B cell (primary cell): ENCODE data around the gene ADARB2. TPM values are rescaled to one million over a fixed set of nuclear protein-coding genes. Genes with fewer than 3 reads are reported as not detected.

Source experiments
- ATAC-seq: fragments of 200-7000 bp; cut with Tn5 transposase; one replicate; pipeline ENCODE4 v1.10.0; 2021; ENCODE audit warnings: low read depth, mild to moderate bottlenecking, moderate number of reproducible peaks, moderate library complexity
- CTCF ChIA-PET: fragments of 350-600 bp; sonication (Branson Sonifier 250); formaldehyde crosslinking; loops from one replicate; lab custom pipeline; 2021; ENCODE audit warnings: antibody characterized with exemption, inconsistent platforms; lab: Charles Lee
- POLR2A ChIA-PET: fragments of 350-600 bp; sonication (Branson Sonifier 250); formaldehyde crosslinking; loops from one replicate; lab custom pipeline; 2021; ENCODE audit warnings: antibody characterized with exemption; lab: Charles Lee
- DNase-seq: peaks from one replicate; pipeline ENCODE4 v3.0.0; 2013
- H2AFZ ChIP-seq: 2 replicates; pipeline ENCODE4 v1.6.1; 2012; ENCODE audit warnings: mild to moderate bottlenecking, low read depth, low read length; ENCODE audit not compliant: insufficient read depth, poor library complexity, severe bottlenecking
- H3K27ac ChIP-seq, 2 donors: 1 replicate in 1 of 2; 2 replicates in 1 of 2; pipeline ENCODE4 v1.5.1; 2012 to 2013; ENCODE audit warnings: low read length in 2 of 2, mild to moderate bottlenecking in 2 of 2, moderate library complexity in 1 of 2
- H3K27me3 ChIP-seq, 4 experiments: fragments of 200-600 bp in 1 of 4; sonication (generic) in 1 of 4; replicated peaks in 1 of 4; 1 replicate in 2 of 4; 2 replicates in 2 of 4; pipeline versions ENCODE4 v1.6.1 to v1.7.0; 2013 to 2016; ENCODE audit warnings: low read length in 3 of 4, mild to moderate bottlenecking in 2 of 4, mixed read lengths in 1 of 4, moderate library complexity in 1 of 4; ENCODE audit not compliant: insufficient read depth in 4 of 4, control insufficient read depth in 3 of 4; ENCODE audit errors: control extremely low read depth in 1 of 4
- H3K36me3 ChIP-seq, 2 experiments: replicated peaks in 1 of 2; 1 replicate in 1 of 2; 2 replicates in 1 of 2; pipeline versions ENCODE4 v1.6.1 to v1.7.1; 2013; ENCODE audit warnings: low read length in 1 of 2; ENCODE audit not compliant: insufficient read depth in 2 of 2, control insufficient read depth in 1 of 2; ENCODE audit errors: control extremely low read depth in 1 of 2, extremely low read depth in 1 of 2
- H3K4me1 ChIP-seq, 2 donors: fragments of 200-600 bp in 1 of 2; sonication (generic) in 1 of 2; 1 replicate in 1 of 2; 2 replicates in 1 of 2; pipeline versions ENCODE4 v1.5.1 to v1.6.1; 2013 to 2017; ENCODE audit warnings: low read length in 2 of 2; ENCODE audit not compliant: control insufficient read depth in 2 of 2, insufficient read depth in 2 of 2
- H3K4me2 ChIP-seq: replicated peaks from 2 replicates; pipeline ENCODE3; 2012; ENCODE audit warnings: mild to moderate bottlenecking, low read depth, low read length; ENCODE audit not compliant: poor library complexity, severe bottlenecking
- H3K4me3 ChIP-seq, 5 experiments: fragments of 200-600 bp in 1 of 5; sonication (generic) in 1 of 5; 1 replicate in 3 of 5; 2 replicates in 2 of 5; pipeline versions ENCODE4 v1.5.1 to v1.7.0; 2011 to 2016; ENCODE audit warnings: low read length in 4 of 5, mild to moderate bottlenecking in 4 of 5, low read depth in 2 of 5, control low read depth in 1 of 5, moderate library complexity in 1 of 5; ENCODE audit not compliant: insufficient read depth in 1 of 5; ENCODE audit errors: control extremely low read depth in 1 of 5, extremely low read depth in 1 of 5
- H3K79me2 ChIP-seq: fragments of 200-600 bp; sonication (generic); one replicate; pipeline ENCODE4 v1.6.0; 2016; ENCODE audit warnings: low read length; ENCODE audit not compliant: control insufficient read depth, insufficient read depth
- H3K9ac ChIP-seq: fragments of 200-600 bp; sonication (generic); 2 replicates; pipeline ENCODE4 v1.6.1; 2017; ENCODE audit warnings: mild to moderate bottlenecking, low read length, moderate library complexity
- H3K9me3 ChIP-seq, 3 donors: one replicate each; pipeline versions ENCODE4 v1.6.1 to v1.7.1; 2013; ENCODE audit warnings: low read length in 2 of 3; ENCODE audit not compliant: control insufficient read depth in 2 of 3, insufficient read depth in 1 of 3; ENCODE audit errors: control extremely low read depth in 1 of 3
- H4K20me1 ChIP-seq: 2 replicates; pipeline ENCODE4 v1.6.0; 2012; ENCODE audit warnings: mild to moderate bottlenecking, low read length; ENCODE audit not compliant: insufficient read depth, control insufficient read depth, poor library complexity, severe bottlenecking
- H3K27ac Mint-ChIP-seq: one replicate; pipeline ENCODE4 v1.8.0; 2021; ENCODE audit warnings: mixed read lengths
- H3K27me3 Mint-ChIP-seq: one replicate; pipeline ENCODE4 v1.8.0; 2021; ENCODE audit warnings: mixed read lengths
- H3K4me1 Mint-ChIP-seq: one replicate; pipeline ENCODE4 v1.8.0; 2021; ENCODE audit warnings: mixed read lengths
- H3K4me3 Mint-ChIP-seq: one replicate; pipeline ENCODE4 v1.8.0; 2021; ENCODE audit warnings: mixed read lengths
- H3K9me3 Mint-ChIP-seq: one replicate; pipeline ENCODE4 v1.8.0; 2022; ENCODE audit warnings: mixed read lengths; ENCODE audit not compliant: insufficient read depth
- EZH2 ChIP-seq: IDR thresholded peaks from 2 replicates; pipeline ENCODE4 v1.6.1; 2012; ENCODE audit warnings: borderline replicate concordance, low read depth, mild to moderate bottlenecking, moderate library complexity, low read length; ENCODE audit not compliant: insufficient read depth, poor library complexity, severe bottlenecking
- WGBS: methylation state at CpG from one replicate; pipeline ENCODE4 v1.1.5; 2013; ENCODE audit warnings: missing lambda C conversion rate; ENCODE audit not compliant: insufficient coverage; 5-methylcytosine and 5-hydroxymethylcytosine counted together
- intact Hi-C: fragments of 100-400 bp; cut with micrococcal nuclease; formaldehyde crosslinking; loops from one replicate; pipeline ENCODE4 v1.10.0; 2022
- polyA plus RNA-seq: library from polyadenylated mRNA; depleted of rRNA; stranded (reverse); fragments of >200 nt; gene quantifications from 2 replicates; pipeline ENCODE4 v1.2.3, GENCODE V29; 2012
- total RNA-seq, 2 donors: library from RNA; stranded (reverse); fragments of 120-200 nt in 1 of 2; gene quantifications; 1 replicate in 1 of 2; 2 replicates in 1 of 2; pipeline versions ENCODE4 v1.2.3 to v1.2.4, GENCODE V29; 2013 to 2022
- TF ChIP-seq, protein P1 (sequence below): fragments of 200-600 bp; IDR thresholded peaks from one replicate; pipeline ENCODE4 v1.8.0; 2022; ENCODE audit warnings: antibody characterized with exemption, mild to moderate bottlenecking

The ADARB2 gene
- total and polyA plus RNA-seq, 2 donors (not counting 1 experiment from before 2014, with no cell fraction given) = 0.13 to 0.96 TPM

DNA sequence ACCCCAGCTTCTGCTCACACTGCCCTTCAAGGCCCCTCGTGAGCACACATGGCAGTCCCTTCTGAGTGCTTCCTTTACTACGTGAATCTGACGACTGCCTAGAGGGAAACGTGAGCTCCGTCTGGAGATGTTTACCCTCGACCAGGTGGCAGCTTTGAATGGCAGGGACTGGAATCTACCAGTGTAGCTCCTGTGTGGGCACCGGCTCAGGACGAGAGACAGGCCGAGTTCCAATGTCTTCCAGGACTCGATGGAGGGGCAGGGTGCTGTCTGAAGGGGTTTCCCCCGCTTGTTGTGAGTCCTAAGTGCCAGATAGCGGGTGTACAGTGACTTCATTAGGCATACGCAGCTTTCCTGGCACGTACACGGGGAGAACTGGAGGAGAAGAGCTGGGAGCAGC is 229.9 kb downstream of the ADARB2 start:
- Histone ChIP-seq H3K27me3 (peaks cover 0 to 3% (median 0%) of the 10 kb centered on the region in 4 experiments), H3K79me2 (no peaks in the 10 kb centered on the region), H3K4me1 (no peaks in the 10 kb centered on the region), H3K36me3 (no peaks in the 10 kb centered on the region), H3K27ac (no peak overlapping the region), H3K9me3 (peaks cover 0 to 28% (median 0%) of the 10 kb centered on the region in 3 donors), H2AFZ (no peak overlapping the region), H3K4me3 (no peak overlapping the region), H3K9ac (no peak overlapping the region), H4K20me1 (no peaks in the 10 kb centered on the region), H3K4me2 (no peak overlapping the region)
- TF ChIP-seq, protein P1, sequence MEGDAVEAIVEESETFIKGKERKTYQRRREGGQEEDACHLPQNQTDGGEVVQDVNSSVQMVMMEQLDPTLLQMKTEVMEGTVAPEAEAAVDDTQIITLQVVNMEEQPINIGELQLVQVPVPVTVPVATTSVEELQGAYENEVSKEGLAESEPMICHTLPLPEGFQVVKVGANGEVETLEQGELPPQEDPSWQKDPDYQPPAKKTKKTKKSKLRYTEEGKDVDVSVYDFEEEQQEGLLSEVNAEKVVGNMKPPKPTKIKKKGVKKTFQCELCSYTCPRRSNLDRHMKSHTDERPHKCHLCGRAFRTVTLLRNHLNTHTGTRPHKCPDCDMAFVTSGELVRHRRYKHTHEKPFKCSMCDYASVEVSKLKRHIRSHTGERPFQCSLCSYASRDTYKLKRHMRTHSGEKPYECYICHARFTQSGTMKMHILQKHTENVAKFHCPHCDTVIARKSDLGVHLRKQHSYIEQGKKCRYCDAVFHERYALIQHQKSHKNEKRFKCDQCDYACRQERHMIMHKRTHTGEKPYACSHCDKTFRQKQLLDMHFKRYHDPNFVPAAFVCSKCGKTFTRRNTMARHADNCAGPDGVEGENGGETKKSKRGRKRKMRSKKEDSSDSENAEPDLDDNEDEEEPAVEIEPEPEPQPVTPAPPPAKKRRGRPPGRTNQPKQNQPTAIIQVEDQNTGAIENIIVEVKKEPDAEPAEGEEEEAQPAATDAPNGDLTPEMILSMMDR = no peak
- no peak for TF ChIP-seq EZH2
- Mint-ChIP-seq H3K27ac (no peak overlapping the region), H3K9me3 (no peaks in the 10 kb centered on the region), H3K27me3 (no peaks in the 10 kb centered on the region), H3K4me1 (no peaks in the 10 kb centered on the region), H3K4me3 (no peak overlapping the region)
- ATAC-seq (no peak), DNase-seq (no peak)
- intact Hi-C loops = no loop called here
- 83% methylated on average over 15 of the region's 15 CpGs for WGBS
- CTCF ChIA-PET = interaction anchor here (1.2 kb wide), 1 partner anchor 15 kb away, joined by 3 read pairs; no protein-coding TSS in a partner anchor
- POLR2A ChIA-PET = no interaction called here

GRCh38 chr10:1504940-1505339 is 232.4 kb downstream of the ADARB2 start:
- no peak overlapping the region for H3K27ac Mint-ChIP-seq

More at GRCh38 chr10:1504940-1505339, 232.4 kb downstream of the ADARB2 start:
- Histone ChIP-seq H3K27me3 (peaks cover 0 to 3% (median 0%) of the 10 kb centered on the region in 4 experiments), H3K79me2 (no peaks in the 10 kb centered on the region), H3K27ac (no peak overlapping the region), H3K4me1 (no peaks in the 10 kb centered on the region), H3K4me3 (no peak overlapping the region), H2AFZ (no peak overlapping the region), H3K9ac (no peak overlapping the region), H4K20me1 (no peaks in the 10 kb centered on the region), H3K4me2 (no peak overlapping the region), H3K9me3 (peaks cover 0 to 28% (median 0%) of the 10 kb centered on the region in 3 donors), H3K36me3 (no peaks in the 10 kb centered on the region)
- 100% methylated on average over 5 of the region's 8 CpGs for WGBS
- CTCF ChIA-PET = no interaction called here
- POLR2A ChIA-PET = no interaction called here
- Mint-ChIP-seq H3K9me3 (no peaks in the 10 kb centered on the region), H3K27me3 (no peaks in the 10 kb centered on the region), H3K4me1 (no peaks in the 10 kb centered on the region), H3K4me3 (no peak overlapping the region)
- intact Hi-C loops = no loop called here
- no peak for DNase-seq
- TF ChIP-seq, protein P1 = no peak
- TF ChIP-seq EZH2 = no peak
- no peak for ATAC-seq
